NCI-H2171 treated with DMSO at 0.1 percent for 48 hours (cell line): Measurements from ENCODE around the gene APBA2.

ENCODE experiments used
- DNase-seq: peaks from one replicate; lab custom pipeline; 2025; lab: John Stamatoyannopoulos, UW

The APBA2 gene

GRCh38 chr15:28915041-28915810, 29.5 kb downstream of the APBA2 start:
- DNase-seq = no peak

- no peak for DNase-seq
Measured at GRCh38 chr15:28915935-28916334, 30.2 kb downstream of the APBA2 start.

- no peak for DNase-seq
Measured at GRCh38 chr15:28917791-28918140, 32.0 kb downstream of the APBA2 start.

- DNase-seq = no peak
Measured at GRCh38 chr15:28918141-28918983, 32.6 kb downstream of the APBA2 start.

GRCh38 chr15:28919201-28919635, 33.4 kb downstream of the APBA2 start:
- DNase-seq = no peak

- no peak for DNase-seq
Measured at GRCh38 chr15:28919679-28920655, 34.2 kb downstream of the APBA2 start.

- no peak for DNase-seq
Measured at GRCh38 chr15:28920781-28921331, 35.1 kb downstream of the APBA2 start.

- DNase-seq = no peak
Measured at GRCh38 chr15:28921336-28921735, 35.6 kb downstream of the APBA2 start.

- DNase-seq = no peak
Measured at GRCh38 chr15:28921919-28922706, 36.3 kb downstream of the APBA2 start.

- no peak for DNase-seq
Measured at GRCh38 chr15:28922707-28923012, 36.9 kb downstream of the APBA2 start.

GRCh38 chr15:28923726-28924280, 38.0 kb downstream of the APBA2 start:
- no peak for DNase-seq

GRCh38 chr15:28927043-28927442, 41.3 kb downstream of the APBA2 start:
- no peak for DNase-seq

GRCh38 chr15:28929200-28929599, 43.4 kb downstream of the APBA2 start:
- DNase-seq = peak; percentile 63

GRCh38 chr15:28930011-28930410, 44.2 kb downstream of the APBA2 start:
- DNase-seq = no peak

- DNase-seq = no peak
Measured at GRCh38 chr15:28930476-28931291, 44.9 kb downstream of the APBA2 start.

- no peak for DNase-seq
Measured at GRCh38 chr15:28931828-28932227, 46.1 kb downstream of the APBA2 start.

- DNase-seq = no peak
Measured at GRCh38 chr15:28932361-28932760, 46.6 kb downstream of the APBA2 start.

GRCh38 chr15:28933710-28934445, 48.1 kb downstream of the APBA2 start:
- DNase-seq = no peak

GRCh38 chr15:28934645-28935044, 48.9 kb downstream of the APBA2 start:
- no peak for DNase-seq
